Endothelial cell of umbilical vein (primary cell): Measurements from ENCODE around the gene VPS8. TPM values are rescaled to one million over a fixed set of nuclear protein-coding genes. Genes with fewer than 3 reads are reported as not detected.

ENCODE experiments used
- BruUV-seq: library from RNA; stranded (reverse); fragments of 400-500 nt; replicated peaks from 2 replicates; lab custom pipeline; 2021; lab: Mats Ljungman, UMichigan
- CTCF ChIA-PET: fragments of 300-600, 350-600 bp; sonication (Branson Sonifier 250); formaldehyde crosslinking; loops from one replicate; lab custom pipeline; 2021; ENCODE audit warnings: antibody characterized with exemption, inconsistent platforms; lab: Charles Lee
- POLR2A ChIA-PET: fragments of 300-600, 350-600 bp; sonication (Branson Sonifier 250); formaldehyde crosslinking; loops from one replicate; lab custom pipeline; 2021; ENCODE audit warnings: antibody characterized with exemption, inconsistent platforms; lab: Charles Lee
- DNase-seq: peaks from one replicate; pipeline ENCODE4 v3.0.0-alpha.2; 2011; ENCODE audit warnings: low read depth, low spot score
- FAIRE-seq: peaks from 2 replicates; lab custom pipeline; 2011; peaks lifted over from hg19 to GRCh38; lab: Jason Lieb, UNC
- H2AFZ ChIP-seq: 2 replicates; pipeline ENCODE4 v1.6.0; 2012; ENCODE audit warnings: low read depth, low read length, control low read depth, inconsistent platforms
- H3K27ac ChIP-seq: 2 replicates; pipeline ENCODE4 v1.5.1; 2011; ENCODE audit warnings: low read depth, mild to moderate bottlenecking, control low read depth, low read length, moderate library complexity; ENCODE audit not compliant: insufficient read depth
- H3K27me3 ChIP-seq, 2 experiments: 2 replicates each; pipeline versions ENCODE4 v1.6.0 to v1.6.1; 2011; ENCODE audit warnings: low read length in 2 of 2, mixed read lengths in 1 of 2; ENCODE audit not compliant: control insufficient read depth in 2 of 2, insufficient read depth in 2 of 2
- H3K36me3 ChIP-seq, 2 experiments: 2 replicates in 1 of 2; 3 replicates in 1 of 2; pipeline ENCODE4 v1.5.1; 2011; ENCODE audit warnings: low read length in 2 of 2, mild to moderate bottlenecking in 1 of 2, moderate library complexity in 1 of 2; ENCODE audit not compliant: control insufficient read depth in 2 of 2, insufficient read depth in 2 of 2; ENCODE audit errors: extremely low read depth in 1 of 2
- H3K4me1 ChIP-seq: 3 replicates; pipeline ENCODE4 v1.5.1; 2011; ENCODE audit warnings: mild to moderate bottlenecking, low read length; ENCODE audit not compliant: control insufficient read depth, insufficient read depth; ENCODE audit errors: extremely low read depth
- H3K4me2 ChIP-seq: 2 replicates; pipeline ENCODE4 v1.6.1; 2011; ENCODE audit warnings: low read length, control low read depth, mixed read lengths; ENCODE audit not compliant: insufficient read depth
- H3K4me3 ChIP-seq, 3 experiments: fragments of 200-600 bp in 1 of 3; sonication (generic), shearing (Covaris generic) in 1 of 3; replicated peaks in 1 of 3; 2 replicates each; pipeline ENCODE4 v1.5.1; 2011 to 2016; ENCODE audit warnings: control low read depth in 3 of 3, low read length in 3 of 3, mild to moderate bottlenecking in 2 of 3, inconsistent platforms in 1 of 3, low read depth in 1 of 3, moderate library complexity in 1 of 3; ENCODE audit not compliant: insufficient read depth in 1 of 3
- H3K79me2 ChIP-seq: 2 replicates; pipeline ENCODE4 v1.6.0; 2012; ENCODE audit warnings: low read length, inconsistent platforms; ENCODE audit not compliant: control insufficient read depth, insufficient read depth
- H3K9ac ChIP-seq: replicated peaks from 2 replicates; pipeline ENCODE3; 2011; ENCODE audit warnings: low read length, control low read depth; ENCODE audit not compliant: insufficient read depth; ENCODE audit errors: extremely low read depth
- H3K9me1 ChIP-seq: replicated peaks from 3 replicates; pipeline ENCODE4 v1.6.0; 2011; ENCODE audit warnings: mild to moderate bottlenecking, low read length; ENCODE audit not compliant: control insufficient read depth, insufficient read depth; ENCODE audit errors: extremely low read depth
- H3K9me3 ChIP-seq: replicated peaks from 2 replicates; pipeline ENCODE4 v1.5.1; 2012; ENCODE audit warnings: low read length, inconsistent platforms; ENCODE audit not compliant: control insufficient read depth, insufficient read depth
- H4K20me1 ChIP-seq: replicated peaks from 2 replicates; pipeline ENCODE3; 2011; ENCODE audit warnings: mild to moderate bottlenecking, low read length; ENCODE audit not compliant: control insufficient read depth, insufficient read depth; ENCODE audit errors: extremely low read depth
- CTCF ChIP-seq, 2 donors: IDR thresholded peaks; 1 replicate in 1 of 2; 2 replicates in 1 of 2; pipeline ENCODE4 v1.5.1; 2011; ENCODE audit warnings: low read length in 2 of 2, mild to moderate bottlenecking in 2 of 2, moderate library complexity in 2 of 2, control low read depth in 1 of 2, inconsistent platforms in 1 of 2, low read depth in 1 of 2; ENCODE audit not compliant: insufficient read depth in 1 of 2; ENCODE audit errors: extremely low read depth in 1 of 2
- EZH2 ChIP-seq: IDR thresholded peaks from 2 replicates; pipeline ENCODE4 v1.6.1; 2012; ENCODE audit warnings: borderline replicate concordance, low read depth, mild to moderate bottlenecking, moderate library complexity, low read length, inconsistent platforms; ENCODE audit not compliant: severe bottlenecking
- FOS ChIP-seq: IDR thresholded peaks from 2 replicates; pipeline ENCODE4 v1.6.1; 2011; ENCODE audit warnings: mild to moderate bottlenecking, low read length, moderate library complexity, borderline replicate concordance; ENCODE audit not compliant: insufficient read depth
- GATA2 ChIP-seq: IDR thresholded peaks from 2 replicates; pipeline ENCODE4 v1.7.0; 2011; ENCODE audit warnings: low read depth, mild to moderate bottlenecking, moderate library complexity, mixed read lengths, low read length; ENCODE audit not compliant: insufficient read length, insufficient read depth
- JUN ChIP-seq: IDR thresholded peaks from 2 replicates; pipeline ENCODE4 v1.6.1; 2011; ENCODE audit warnings: borderline replicate concordance, low read depth; ENCODE audit not compliant: insufficient read length, insufficient read depth
- MAX ChIP-seq: IDR thresholded peaks from 2 replicates; pipeline ENCODE4 v1.6.1; 2011; ENCODE audit not compliant: insufficient read depth, insufficient read length
- MYC ChIP-seq: IDR thresholded peaks from one replicate; pipeline ENCODE4 v1.6.1; 2011; ENCODE audit warnings: mild to moderate bottlenecking, low read depth, low read length
- POLR2A ChIP-seq: IDR thresholded peaks from 2 replicates; pipeline ENCODE4 v1.6.1; 2012; ENCODE audit warnings: low read depth, mild to moderate bottlenecking, control low read depth, low read length
- POLR2AphosphoS5 ChIP-seq: IDR thresholded peaks from 2 replicates; pipeline ENCODE4 v1.6.1; 2012; ENCODE audit warnings: low read depth, mild to moderate bottlenecking, control low read depth, low read length, moderate library complexity; ENCODE audit not compliant: insufficient read depth
- dilution Hi-C: fragments of 300-500 bp; cut with MboI; formaldehyde crosslinking; loops from one replicate; pipeline ENCODE4 v1.15.0; 2019; ENCODE audit warnings: low sequenced_read_pairs; ENCODE audit not compliant: extremely low pct_ligation_motif_present
- intact Hi-C: fragments of 100-400 bp; cut with micrococcal nuclease; formaldehyde crosslinking; loops from one replicate; pipeline ENCODE4 v1.10.0; 2022
- polyA plus RNA-seq, 4 experiments: library from polyadenylated mRNA; depleted of rRNA in 3 of 4; stranded (reverse) in 3 of 4; unstranded in 1 of 4; fragments of >200 nt; gene quantifications; 2 replicates each; pipeline versions ENCODE4 v1.2.1 to v1.2.3, GENCODE V29; 2011 to 2012; ENCODE audit warnings: missing spikeins in 1 of 4
- total RNA-seq: library from RNA; stranded (reverse); gene quantifications from 2 replicates; pipeline ENCODE4 v1.2.3, GENCODE V29; 2021

The VPS8 gene
- total and polyA plus RNA-seq, 2 donors (not counting 3 experiments of a cell fraction or from before 2014, with no cell fraction given), result 13.7 to 51.6 TPM

GRCh38 chr3:184832044-184832443 lies 20.1 kb downstream of the VPS8 start:
- dilution Hi-C loops, result no loop called here
- CTCF ChIA-PET, result interaction anchor here (1.4 kb wide), 1 partner anchor 20 kb away, joined by 3 read pairs; the partner anchor contains the start of gene VPS8
- Histone ChIP-seq H2AFZ (no peak overlapping the region), H3K27ac (no peak overlapping the region), H3K9me3 (no peaks in the 10 kb centered on the region), H3K9me1 (no peaks in the 10 kb centered on the region), H3K27me3 (no peaks in the 10 kb centered on the region), H3K4me1 (no peaks in the 10 kb centered on the region), H3K4me3 (no peak overlapping the region), H3K9ac (no peak overlapping the region), H4K20me1 (no peaks in the 10 kb centered on the region), H3K79me2 (no peaks in the 10 kb centered on the region), H3K36me3 (peaks cover 6 to 8% of the 10 kb centered on the region in 2 experiments), H3K4me2 (no peak overlapping the region)
- no peak for TF ChIP-seq JUN
- no peak for TF ChIP-seq FOS
- no peak for TF ChIP-seq POLR2AphosphoS5
- no peak for TF ChIP-seq GATA2
- no peak for TF ChIP-seq EZH2
- TF ChIP-seq POLR2A, result no peak
- TF ChIP-seq MAX, result no peak
- no peak for TF ChIP-seq MYC
- no peak for TF ChIP-seq CTCF (IDR thresholded peaks at IDR 0.05; ENCODE audit: extremely low read depth in 1 of 2, insufficient read depth in 1 of 2, low read depth in 1 of 2, low read length in 2 of 2)
- DNase-seq (no peak), FAIRE-seq (no peak)
- POLR2A ChIA-PET, result no interaction called here
- BruUV-seq, result no TSS peak
- intact Hi-C loops, result no loop called here
